Measurements from ENCODE around the gene MAPK10.
A peak's percentile ranks its signal among the peaks of the same experiment; 100 is the strongest.
"Not testable (repeated sequence)": the region's sequence is repeated elsewhere in the genome, so short reads cannot be mapped to it uniquely, and the experiment has no call there.

The MAPK10 gene

GRCh38 chr4:86174506-86174905 is 185.3 kb downstream of the MAPK10 start:
- no peak for DNase-seq

GRCh38 chr4:86168335-86168734 is 191.5 kb downstream of the MAPK10 start:
- DNase-seq, result not testable (repeated sequence)

GRCh38 chr4:86160426-86160825 is 199.4 kb downstream of the MAPK10 start:
- peak; percentile 53 for DNase-seq

- DNase-seq, result no peak
Measured at GRCh38 chr4:86159216-86159615, 200.6 kb downstream of the MAPK10 start.

- no peak for DNase-seq
Measured at GRCh38 chr4:86156531-86156930, 203.3 kb downstream of the MAPK10 start.

- DNase-seq, result no peak
Measured at GRCh38 chr4:86155766-86156165, 204.1 kb downstream of the MAPK10 start.

- no peak for DNase-seq
Measured at GRCh38 chr4:86152454-86152853, 207.4 kb downstream of the MAPK10 start.

GRCh38 chr4:86151196-86151595 is 208.7 kb downstream of the MAPK10 start:
- DNase-seq, result no peak

GRCh38 chr4:86141161-86141560 is 218.7 kb downstream of the MAPK10 start:
- DNase-seq, result no peak

GRCh38 chr4:86132468-86132867 is 227.4 kb downstream of the MAPK10 start:
- DNase-seq, result no peak

- no peak for DNase-seq
Measured at GRCh38 chr4:86131456-86131855, 228.4 kb downstream of the MAPK10 start.

- peak; percentile 40 for DNase-seq
Measured at GRCh38 chr4:86130160-86130933, 229.5 kb downstream of the MAPK10 start.

GRCh38 chr4:86129546-86129945 is 230.3 kb downstream of the MAPK10 start:
- DNase-seq, result no peak

GRCh38 chr4:86122404-86122803 is 237.4 kb downstream of the MAPK10 start:
- no peak for DNase-seq

- DNase-seq, result peak; percentile 14
Measured at GRCh38 chr4:86118711-86119110, 241.1 kb downstream of the MAPK10 start.

GRCh38 chr4:86117705-86118302 is 242.0 kb downstream of the MAPK10 start:
- peak; percentile 97 for DNase-seq

- no peak for DNase-seq
Measured at GRCh38 chr4:86114563-86114962, 245.3 kb downstream of the MAPK10 start.

GRCh38 chr4:86108834-86109233 is 251.0 kb downstream of the MAPK10 start:
- DNase-seq, result no peak

- peak; percentile 59 for DNase-seq
Measured at GRCh38 chr4:86108137-86108536, 251.7 kb downstream of the MAPK10 start.

GRCh38 chr4:86107112-86107511 is 252.7 kb downstream of the MAPK10 start:
- DNase-seq, result no peak

GRCh38 chr4:86106475-86106874 is 253.4 kb downstream of the MAPK10 start:
- no peak for DNase-seq

GRCh38 chr4:86101841-86102240 is 258.0 kb downstream of the MAPK10 start:
- DNase-seq, result no peak

GRCh38 chr4:86101410-86101809 is 258.4 kb downstream of the MAPK10 start:
- DNase-seq, result no peak

- DNase-seq, result no peak
Measured at GRCh38 chr4:86100539-86101215, 259.2 kb downstream of the MAPK10 start.

Measured in fibroblast of upper back skin (primary cell).